ENCODE measurements around the gene IGFBP5. TPM values are rescaled to one million over a fixed set of nuclear protein-coding genes. Genes with fewer than 3 reads are reported as not detected.

IGFBP5 gene
- total RNA-seq, 1 donor from 2014 or later = 169 TPM

DNA sequence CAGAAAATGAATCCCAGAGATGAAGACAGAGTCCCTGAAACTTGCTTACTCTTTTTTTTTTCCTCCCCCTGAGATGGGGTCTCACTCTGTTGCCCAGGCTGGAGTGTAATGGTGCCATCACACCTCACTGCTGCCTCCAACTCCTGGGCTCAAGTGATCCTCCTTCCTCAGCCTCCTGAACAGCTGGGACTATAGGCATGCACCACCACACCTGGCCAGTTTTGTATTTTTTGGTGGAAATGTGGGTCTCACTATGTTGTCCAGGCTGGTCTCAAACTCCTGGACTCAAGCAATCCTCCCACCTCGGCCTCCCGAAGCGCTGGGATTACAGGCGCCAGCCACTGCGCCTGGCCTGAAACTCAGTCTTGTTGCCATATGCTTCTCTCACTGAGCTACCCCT is 34.3 kb downstream of the IGFBP5 start:
- Histone ChIP-seq H3K27me3 (no peaks in the 10 kb centered on the region), H3K4me3 (no peak overlapping the region), H3K36me3 (no peaks in the 10 kb centered on the region), H3K9me3 (no peaks in the 10 kb centered on the region), H3K27ac (no peak overlapping the region), H3K4me1 (peaks cover 6% of the 10 kb centered on the region)
- ATAC-seq = no peak
- DNase-seq = no peak
- TF ChIP-seq, protein P1, sequence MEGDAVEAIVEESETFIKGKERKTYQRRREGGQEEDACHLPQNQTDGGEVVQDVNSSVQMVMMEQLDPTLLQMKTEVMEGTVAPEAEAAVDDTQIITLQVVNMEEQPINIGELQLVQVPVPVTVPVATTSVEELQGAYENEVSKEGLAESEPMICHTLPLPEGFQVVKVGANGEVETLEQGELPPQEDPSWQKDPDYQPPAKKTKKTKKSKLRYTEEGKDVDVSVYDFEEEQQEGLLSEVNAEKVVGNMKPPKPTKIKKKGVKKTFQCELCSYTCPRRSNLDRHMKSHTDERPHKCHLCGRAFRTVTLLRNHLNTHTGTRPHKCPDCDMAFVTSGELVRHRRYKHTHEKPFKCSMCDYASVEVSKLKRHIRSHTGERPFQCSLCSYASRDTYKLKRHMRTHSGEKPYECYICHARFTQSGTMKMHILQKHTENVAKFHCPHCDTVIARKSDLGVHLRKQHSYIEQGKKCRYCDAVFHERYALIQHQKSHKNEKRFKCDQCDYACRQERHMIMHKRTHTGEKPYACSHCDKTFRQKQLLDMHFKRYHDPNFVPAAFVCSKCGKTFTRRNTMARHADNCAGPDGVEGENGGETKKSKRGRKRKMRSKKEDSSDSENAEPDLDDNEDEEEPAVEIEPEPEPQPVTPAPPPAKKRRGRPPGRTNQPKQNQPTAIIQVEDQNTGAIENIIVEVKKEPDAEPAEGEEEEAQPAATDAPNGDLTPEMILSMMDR (IDR thresholded peaks at IDR 0.05) = no peak
- intact Hi-C loops (cut with DNase I) = no loop called here

DNA sequence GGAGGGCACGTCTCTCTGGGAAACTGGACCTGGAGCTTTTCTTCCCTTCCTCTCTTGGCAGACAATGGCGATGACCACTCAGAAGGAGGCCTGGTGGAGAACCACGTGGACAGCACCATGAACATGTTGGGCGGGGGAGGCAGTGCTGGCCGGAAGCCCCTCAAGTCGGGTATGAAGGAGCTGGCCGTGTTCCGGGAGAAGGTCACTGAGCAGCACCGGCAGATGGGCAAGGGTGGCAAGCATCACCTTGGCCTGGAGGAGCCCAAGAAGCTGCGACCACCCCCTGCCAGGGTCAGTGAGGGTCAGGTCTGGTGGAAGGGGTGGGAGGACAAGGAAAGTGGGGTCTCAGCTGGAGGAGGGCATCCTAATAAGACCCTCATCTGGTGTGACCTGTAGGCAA is 34.9 kb downstream of the IGFBP5 start:
- DNase-seq (no peak), ATAC-seq (no peak)
- Histone ChIP-seq H3K27ac (no peak overlapping the region), H3K27me3 (no peaks in the 10 kb centered on the region), H3K36me3 (no peaks in the 10 kb centered on the region), H3K4me3 (no peak overlapping the region), H3K9me3 (no peaks in the 10 kb centered on the region), H3K4me1 (peaks cover under 1% of the 10 kb centered on the region)
- TF ChIP-seq, protein P1 (IDR thresholded peaks at IDR 0.05) = no peak
- intact Hi-C loops (cut with DNase I) = no loop called here

DNA sequence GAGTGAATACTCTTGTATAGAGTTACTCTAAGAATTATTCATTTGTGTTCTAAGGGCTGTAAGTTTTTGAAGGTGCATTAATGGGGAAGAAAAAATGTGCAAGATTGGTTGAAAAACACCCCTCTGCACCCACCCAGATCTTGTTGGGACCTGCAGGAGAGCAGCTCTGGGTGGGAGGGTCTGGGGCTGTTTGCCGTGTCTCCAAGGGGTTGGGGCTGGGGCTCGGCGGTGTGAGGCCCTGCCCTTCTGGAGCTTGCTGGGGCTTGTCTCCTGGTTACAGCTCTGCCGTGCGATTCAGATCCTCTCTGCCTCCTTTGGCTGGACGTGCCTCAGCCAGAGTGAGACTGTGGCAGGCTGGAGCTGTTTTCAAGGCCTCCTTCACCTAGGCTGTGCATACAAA is 36.1 kb downstream of the IGFBP5 start:
- H3K36me3 ChIP-seq = no peaks in the 10 kb centered on the region
- intact Hi-C loops (cut with DNase I) = no loop called here
- no peaks in the 10 kb centered on the region for H3K27me3 ChIP-seq
- no peak overlapping the region for H3K4me3 ChIP-seq
- no peaks in the 10 kb centered on the region for H3K4me1 ChIP-seq
- H3K9me3 ChIP-seq = no peaks in the 10 kb centered on the region
- no peak overlapping the region for H3K27ac ChIP-seq
- TF ChIP-seq, protein P1 (IDR thresholded peaks at IDR 0.05) = no peak
- DNase-seq (no peak), ATAC-seq (no peak)

DNA sequence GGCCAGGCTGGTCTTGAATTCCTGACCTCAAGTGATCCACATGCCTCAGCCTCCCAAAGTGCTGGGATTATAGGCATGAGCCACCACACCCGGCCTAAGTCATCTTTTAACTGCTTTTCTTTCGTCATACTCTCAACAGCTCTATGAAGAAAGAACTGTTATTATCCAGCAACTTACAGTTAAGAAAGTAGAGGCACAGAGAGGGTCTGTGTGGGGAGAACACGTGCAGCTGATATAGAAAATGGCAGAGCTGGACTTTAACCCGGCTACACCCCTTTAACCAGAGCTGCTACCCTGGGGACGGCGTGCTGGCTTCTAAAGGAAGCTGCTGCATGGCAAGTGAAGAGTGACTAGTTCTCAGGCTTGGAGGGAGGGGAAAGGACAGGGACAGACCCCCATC is 36.6 kb downstream of the IGFBP5 start:
- DNase-seq (no peak), ATAC-seq (no peak)
- H3K4me3 ChIP-seq = no peak overlapping the region
- intact Hi-C loops (cut with DNase I) = no loop called here
- H3K9me3 ChIP-seq = no peaks in the 10 kb centered on the region
- no peak overlapping the region for H3K27ac ChIP-seq
- TF ChIP-seq, protein P1 (IDR thresholded peaks at IDR 0.05) = no peak
- no peaks in the 10 kb centered on the region for H3K36me3 ChIP-seq
- H3K4me1 ChIP-seq = no peaks in the 10 kb centered on the region
- no peaks in the 10 kb centered on the region for H3K27me3 ChIP-seq

DNA sequence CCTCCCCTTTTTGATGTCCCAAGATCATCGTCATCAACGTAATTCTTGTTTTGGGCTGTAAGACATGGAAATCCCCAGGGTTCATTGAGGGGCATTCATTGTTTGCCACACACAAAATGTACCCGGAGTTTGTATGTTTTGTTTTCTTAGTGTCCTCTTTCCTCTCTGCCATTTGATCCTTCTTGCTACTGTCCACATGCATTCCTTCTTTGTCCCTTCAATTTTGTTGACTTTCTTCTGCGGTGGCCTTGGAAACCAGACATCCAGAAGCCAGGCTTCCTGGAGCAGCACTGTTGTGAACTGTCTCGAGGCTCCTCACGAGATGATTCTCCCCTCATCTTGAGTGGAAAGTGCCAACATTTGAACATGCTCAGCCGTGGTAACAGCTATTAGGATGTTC is 37.4 kb downstream of the IGFBP5 start:
- TF ChIP-seq, protein P1 (IDR thresholded peaks at IDR 0.05) = no peak
- intact Hi-C loops (cut with DNase I) = no loop called here

More for the DNA sequence above, 37.4 kb downstream of the IGFBP5 start:
- H3K9me3 ChIP-seq = no peaks in the 10 kb centered on the region
- no peak overlapping the region for H3K27ac ChIP-seq
- DNase-seq = no peak
- no peaks in the 10 kb centered on the region for H3K27me3 ChIP-seq
- H3K36me3 ChIP-seq = no peaks in the 10 kb centered on the region
- no peak overlapping the region for H3K4me3 ChIP-seq
- H3K4me1 ChIP-seq = no peaks in the 10 kb centered on the region
- no peak for ATAC-seq
